Measurements from ENCODE around the gene RFX2. TPM values are rescaled to one million over a fixed set of nuclear protein-coding genes. Genes with fewer than 3 reads are reported as not detected.

The RFX2 gene
- total RNA-seq, 1 donor from 2014 or later = 1.2 TPM

DNA sequence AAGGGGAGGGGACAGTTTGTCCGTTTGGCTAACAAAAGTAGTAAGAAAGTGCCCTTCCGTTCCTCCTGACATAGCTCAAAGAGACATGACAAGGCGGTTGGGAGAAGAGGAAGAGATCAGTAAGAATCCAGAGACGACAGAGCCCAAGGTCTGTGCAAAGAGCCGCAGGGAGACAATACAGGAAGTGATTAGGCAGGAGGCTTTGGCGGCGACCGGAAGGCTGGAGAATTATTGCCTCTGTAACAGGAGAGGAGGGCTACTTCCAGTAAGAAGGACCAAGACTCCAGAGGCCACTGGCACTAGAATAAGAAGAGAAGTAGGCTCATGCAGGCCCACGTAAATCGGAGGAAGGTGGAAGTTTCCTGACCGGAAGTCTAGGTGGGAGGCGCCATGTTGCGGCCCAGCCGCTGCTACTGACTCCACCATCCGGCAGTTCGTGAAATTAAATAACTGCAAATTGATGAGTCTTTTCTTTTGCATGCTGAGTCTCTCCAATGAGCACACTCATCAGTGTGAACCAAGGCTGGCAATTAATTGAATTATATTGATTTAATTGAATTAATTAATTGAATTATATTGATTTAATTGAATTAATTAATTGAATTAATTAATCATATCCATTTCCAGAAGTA, 9.9 kb downstream of the RFX2 start:
- no peak for DNase-seq (ENCODE audit: low spot score)
- H3K27ac Mint-ChIP-seq (ENCODE audit: unreplicated experiment) = no peak overlapping the region
- no peaks in the 10 kb centered on the region for H3K36me3 Mint-ChIP-seq (ENCODE audit: low read depth, unreplicated experiment)
- peaks cover 2% of the 10 kb centered on the region for H3K4me1 Mint-ChIP-seq (ENCODE audit: unreplicated experiment)
- H3K9me3 Mint-ChIP-seq (ENCODE audit: unreplicated experiment) = no peaks in the 10 kb centered on the region
- peaks cover 1% of the 10 kb centered on the region for H3K27me3 Mint-ChIP-seq (ENCODE audit: unreplicated experiment)
- H3K4me3 Mint-ChIP-seq (ENCODE audit: unreplicated experiment) = no peak overlapping the region
- TF ChIP-seq, protein P1, sequence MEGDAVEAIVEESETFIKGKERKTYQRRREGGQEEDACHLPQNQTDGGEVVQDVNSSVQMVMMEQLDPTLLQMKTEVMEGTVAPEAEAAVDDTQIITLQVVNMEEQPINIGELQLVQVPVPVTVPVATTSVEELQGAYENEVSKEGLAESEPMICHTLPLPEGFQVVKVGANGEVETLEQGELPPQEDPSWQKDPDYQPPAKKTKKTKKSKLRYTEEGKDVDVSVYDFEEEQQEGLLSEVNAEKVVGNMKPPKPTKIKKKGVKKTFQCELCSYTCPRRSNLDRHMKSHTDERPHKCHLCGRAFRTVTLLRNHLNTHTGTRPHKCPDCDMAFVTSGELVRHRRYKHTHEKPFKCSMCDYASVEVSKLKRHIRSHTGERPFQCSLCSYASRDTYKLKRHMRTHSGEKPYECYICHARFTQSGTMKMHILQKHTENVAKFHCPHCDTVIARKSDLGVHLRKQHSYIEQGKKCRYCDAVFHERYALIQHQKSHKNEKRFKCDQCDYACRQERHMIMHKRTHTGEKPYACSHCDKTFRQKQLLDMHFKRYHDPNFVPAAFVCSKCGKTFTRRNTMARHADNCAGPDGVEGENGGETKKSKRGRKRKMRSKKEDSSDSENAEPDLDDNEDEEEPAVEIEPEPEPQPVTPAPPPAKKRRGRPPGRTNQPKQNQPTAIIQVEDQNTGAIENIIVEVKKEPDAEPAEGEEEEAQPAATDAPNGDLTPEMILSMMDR (IDR thresholded peaks at IDR 0.05; ENCODE audit: unreplicated experiment) = no peak

DNA sequence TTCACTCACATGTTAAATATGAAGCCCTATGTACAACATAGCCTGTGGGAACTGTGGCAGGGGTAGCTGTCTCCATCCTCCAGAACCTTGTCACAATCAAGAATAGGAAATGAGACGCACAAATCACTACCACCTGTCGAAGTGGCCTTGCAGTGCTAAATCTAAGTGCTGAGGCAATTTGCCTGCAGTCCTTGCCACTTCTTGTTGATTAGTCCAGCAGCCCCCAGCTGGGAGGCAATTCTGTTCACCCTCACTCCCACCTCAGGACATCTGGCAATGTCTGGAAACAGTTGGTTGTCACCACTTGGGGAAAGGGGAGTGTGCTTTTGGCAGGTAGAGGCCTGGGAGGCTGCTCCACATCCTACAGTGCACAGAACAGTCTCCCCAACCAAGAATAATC, 10.7 kb downstream of the RFX2 start:
- H3K27ac Mint-ChIP-seq (ENCODE audit: unreplicated experiment) = no peak overlapping the region
- peaks cover 2% of the 10 kb centered on the region for H3K4me1 Mint-ChIP-seq (ENCODE audit: unreplicated experiment)
- H3K27me3 Mint-ChIP-seq (ENCODE audit: unreplicated experiment) = peaks cover 1% of the 10 kb centered on the region
- no peak for DNase-seq (ENCODE audit: low spot score)
- no peaks in the 10 kb centered on the region for H3K36me3 Mint-ChIP-seq (ENCODE audit: low read depth, unreplicated experiment)
- H3K4me3 Mint-ChIP-seq (ENCODE audit: unreplicated experiment) = no peak overlapping the region
- H3K9me3 Mint-ChIP-seq (ENCODE audit: unreplicated experiment) = no peaks in the 10 kb centered on the region
- TF ChIP-seq, protein P1 (IDR thresholded peaks at IDR 0.05; ENCODE audit: unreplicated experiment) = no peak

DNA sequence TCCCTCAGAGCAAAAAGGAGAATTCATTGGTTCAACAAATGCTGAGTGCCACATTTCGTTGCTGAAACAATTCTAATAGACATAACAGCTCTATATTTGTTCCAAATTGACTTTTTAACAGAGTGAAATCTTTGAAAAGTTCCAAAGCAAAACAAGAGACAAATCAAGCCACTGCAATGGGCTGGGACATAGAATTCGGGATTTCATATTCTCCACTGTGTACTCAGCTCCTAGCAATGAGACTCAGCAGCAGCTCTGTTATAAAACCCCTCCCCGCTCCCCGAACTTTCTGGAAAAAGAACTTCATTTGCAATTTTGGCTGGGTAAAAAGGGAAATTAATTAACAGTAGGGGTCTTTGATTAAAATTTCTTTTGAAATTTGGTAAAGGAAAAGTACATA, 11.3 kb downstream of the RFX2 start:
- Mint-ChIP-seq H3K4me3 (ENCODE audit: unreplicated experiment) (no peak overlapping the region), H3K4me1 (ENCODE audit: unreplicated experiment) (peaks cover 2% of the 10 kb centered on the region), H3K27ac (ENCODE audit: unreplicated experiment) (no peak overlapping the region), H3K36me3 (ENCODE audit: low read depth, unreplicated experiment) (no peaks in the 10 kb centered on the region), H3K27me3 (ENCODE audit: unreplicated experiment) (peaks cover 1% of the 10 kb centered on the region), H3K9me3 (ENCODE audit: unreplicated experiment) (no peaks in the 10 kb centered on the region)
- TF ChIP-seq, protein P1 (IDR thresholded peaks at IDR 0.05; ENCODE audit: unreplicated experiment) = no peak
- no peak for DNase-seq (ENCODE audit: low spot score)

DNA sequence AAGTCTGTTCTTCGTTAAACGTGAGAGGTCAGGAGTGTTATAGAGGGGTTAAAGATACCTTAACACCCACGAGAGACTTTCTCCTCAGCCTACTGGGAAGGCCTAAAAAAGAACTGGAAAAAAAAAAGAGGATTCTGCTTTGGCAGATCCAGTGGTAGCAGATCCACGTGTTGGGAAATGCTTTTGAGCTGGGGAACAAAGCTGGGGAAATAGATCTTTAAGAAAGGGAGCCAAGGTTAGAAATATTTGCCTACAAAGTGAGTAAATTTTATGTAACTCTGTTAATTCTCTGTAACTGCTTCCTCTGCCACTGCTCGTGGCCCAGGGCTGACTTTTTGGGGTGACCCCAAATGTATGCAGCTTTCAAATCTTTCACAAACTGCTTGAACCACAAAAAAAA, 11.7 kb downstream of the RFX2 start:
- Mint-ChIP-seq H3K27ac (ENCODE audit: unreplicated experiment) (no peak overlapping the region), H3K36me3 (ENCODE audit: low read depth, unreplicated experiment) (no peaks in the 10 kb centered on the region), H3K27me3 (ENCODE audit: unreplicated experiment) (peaks cover 1% of the 10 kb centered on the region), H3K9me3 (ENCODE audit: unreplicated experiment) (no peaks in the 10 kb centered on the region), H3K4me3 (ENCODE audit: unreplicated experiment) (no peak overlapping the region), H3K4me1 (ENCODE audit: unreplicated experiment) (peaks cover 2% of the 10 kb centered on the region)
- TF ChIP-seq, protein P1 (IDR thresholded peaks at IDR 0.05; ENCODE audit: unreplicated experiment) = no peak
- DNase-seq (ENCODE audit: low spot score) = no peak

DNA sequence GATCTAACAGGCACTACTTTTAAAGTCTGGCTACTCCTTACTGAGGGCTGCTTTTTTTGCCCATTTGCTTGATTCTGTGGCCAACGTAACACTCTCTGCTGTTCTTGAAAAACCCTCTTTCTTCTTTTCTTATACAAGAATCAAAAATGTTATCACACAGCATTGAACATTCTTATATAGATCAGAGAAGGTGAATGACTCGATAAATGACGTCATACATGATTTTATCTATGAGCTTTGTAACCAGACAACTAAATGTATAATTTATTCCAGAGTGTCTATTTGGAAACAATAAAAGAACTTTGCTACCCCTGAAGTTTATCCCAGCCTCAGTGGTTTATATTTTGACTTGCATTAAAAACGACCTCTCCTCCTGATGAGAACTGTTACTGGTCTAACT, 12.4 kb downstream of the RFX2 start:
- H3K27ac Mint-ChIP-seq (ENCODE audit: unreplicated experiment) = no peak overlapping the region
- peaks cover 1% of the 10 kb centered on the region for H3K27me3 Mint-ChIP-seq (ENCODE audit: unreplicated experiment)
- H3K9me3 Mint-ChIP-seq (ENCODE audit: unreplicated experiment) = no peaks in the 10 kb centered on the region
- peaks cover 2% of the 10 kb centered on the region for H3K4me1 Mint-ChIP-seq (ENCODE audit: unreplicated experiment)
- H3K36me3 Mint-ChIP-seq (ENCODE audit: low read depth, unreplicated experiment) = no peaks in the 10 kb centered on the region
- no peak for DNase-seq (ENCODE audit: low spot score)
- no peak overlapping the region for H3K4me3 Mint-ChIP-seq (ENCODE audit: unreplicated experiment)
- TF ChIP-seq, protein P1 (IDR thresholded peaks at IDR 0.05; ENCODE audit: unreplicated experiment) = no peak
